ENCODE results near the gene RFTN1. TPM values are rescaled to one million over a fixed set of nuclear protein-coding genes. Genes with fewer than 3 reads are reported as not detected.

Gene RFTN1
- polyA plus RNA-seq, 3 donors: 17.4 to 28.0 (median 27.2) TPM

DNA sequence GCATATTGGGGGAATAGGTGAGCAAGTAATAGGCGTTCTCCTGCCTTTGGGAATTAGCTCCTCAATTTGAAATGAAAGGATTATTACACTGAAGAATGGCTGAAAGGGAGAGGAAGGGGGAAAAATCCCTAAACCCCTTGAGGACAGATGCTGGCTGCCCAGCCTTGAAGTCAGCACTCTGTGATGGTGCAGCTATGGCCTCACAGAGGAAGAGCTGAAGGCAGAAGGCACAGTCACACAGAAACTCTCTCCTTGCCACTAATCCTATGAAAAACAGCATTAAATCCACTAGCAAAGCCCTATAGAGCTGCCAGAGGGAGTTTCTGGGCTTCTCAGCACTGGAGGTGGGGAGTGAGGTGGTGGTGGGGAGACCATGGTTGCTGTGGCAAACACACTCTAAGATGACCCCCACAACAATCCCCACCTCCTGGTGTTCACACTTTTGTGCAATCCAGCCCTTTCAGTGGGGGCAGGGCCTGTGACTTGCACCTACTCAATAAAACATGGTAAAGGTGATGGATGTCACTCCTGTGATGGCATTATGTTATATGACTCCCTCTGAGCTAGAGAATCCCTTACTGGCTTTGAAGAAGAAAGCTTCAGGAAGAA is 101.2 kb downstream of the RFTN1 start:
- peaks cover 22% of the 10 kb centered on the region for H4K20me1 ChIP-seq (ENCODE audit: insufficient read depth, low read length)
- no peak overlapping the region for H3K4me3 ChIP-seq (replicated peaks in 1 of 3; ENCODE audit: low read depth in 2 of 3, low read length in 3 of 3)
- H3K27ac ChIP-seq (ENCODE audit: low read depth in 1 of 2, low read length in 2 of 2): no peak overlapping the region
- no peak overlapping the region for H2AFZ ChIP-seq (ENCODE audit: insufficient read depth, low read depth, low read length, poor library complexity, severe bottlenecking)
- DNase-seq: no peak
- no peaks in the 10 kb centered on the region for H3K79me2 ChIP-seq (ENCODE audit: insufficient read depth, low read length)
- Mint-ChIP-seq H3K27ac (peak overlapping the region in 2 of 7 donors; percentile 27 to 42), H3K36me3 (peaks cover 23 to 26% of the 10 kb centered on the region in 2 donors), H3K9me3 (no peaks in the 10 kb centered on the region), H3K4me1 (peaks cover 17% of the 10 kb centered on the region), H3K27me3 (ENCODE audit: low read depth in 3 of 3) (peaks cover 0 to 3% (median 1%) of the 10 kb centered on the region in 3 donors), H3K4me3 (no peak overlapping the region)
- no peaks in the 10 kb centered on the region for H3K4me1 ChIP-seq (ENCODE audit: control insufficient read depth in 1 of 2, insufficient read depth in 2 of 2, low read length in 2 of 2)
- no peaks in the 10 kb centered on the region for H3K9me3 ChIP-seq (replicated peaks in 1 of 2; ENCODE audit: control insufficient read depth in 1 of 2, insufficient read depth in 1 of 2, low read length in 2 of 2)
- TF ChIP-seq, protein P1, sequence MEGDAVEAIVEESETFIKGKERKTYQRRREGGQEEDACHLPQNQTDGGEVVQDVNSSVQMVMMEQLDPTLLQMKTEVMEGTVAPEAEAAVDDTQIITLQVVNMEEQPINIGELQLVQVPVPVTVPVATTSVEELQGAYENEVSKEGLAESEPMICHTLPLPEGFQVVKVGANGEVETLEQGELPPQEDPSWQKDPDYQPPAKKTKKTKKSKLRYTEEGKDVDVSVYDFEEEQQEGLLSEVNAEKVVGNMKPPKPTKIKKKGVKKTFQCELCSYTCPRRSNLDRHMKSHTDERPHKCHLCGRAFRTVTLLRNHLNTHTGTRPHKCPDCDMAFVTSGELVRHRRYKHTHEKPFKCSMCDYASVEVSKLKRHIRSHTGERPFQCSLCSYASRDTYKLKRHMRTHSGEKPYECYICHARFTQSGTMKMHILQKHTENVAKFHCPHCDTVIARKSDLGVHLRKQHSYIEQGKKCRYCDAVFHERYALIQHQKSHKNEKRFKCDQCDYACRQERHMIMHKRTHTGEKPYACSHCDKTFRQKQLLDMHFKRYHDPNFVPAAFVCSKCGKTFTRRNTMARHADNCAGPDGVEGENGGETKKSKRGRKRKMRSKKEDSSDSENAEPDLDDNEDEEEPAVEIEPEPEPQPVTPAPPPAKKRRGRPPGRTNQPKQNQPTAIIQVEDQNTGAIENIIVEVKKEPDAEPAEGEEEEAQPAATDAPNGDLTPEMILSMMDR (IDR thresholded peaks at IDR 0.05): no peak
- intact Hi-C loops (cut with micrococcal nuclease): no loop called here
- peaks cover 7 to 21% of the 10 kb centered on the region in 2 donors for H3K36me3 ChIP-seq (replicated peaks in 1 of 2; ENCODE audit: control insufficient read depth in 1 of 2, insufficient read depth in 2 of 2, low read length in 2 of 2)
- H3K27me3 ChIP-seq (ENCODE audit: control insufficient read depth in 2 of 2, insufficient read depth in 2 of 2, low read length in 2 of 2): no peaks in the 10 kb centered on the region
- no CpG with 5 or more reads among the region's 1 CpG for WGBS (ENCODE audit: insufficient coverage)
- H3K4me2 ChIP-seq (replicated peaks; ENCODE audit: extremely low read depth, low read length, poor library complexity, severe bottlenecking): no peak overlapping the region
- H3K9ac ChIP-seq (ENCODE audit: insufficient read depth, low read length, poor library complexity, severe bottlenecking): no peak overlapping the region

DNA sequence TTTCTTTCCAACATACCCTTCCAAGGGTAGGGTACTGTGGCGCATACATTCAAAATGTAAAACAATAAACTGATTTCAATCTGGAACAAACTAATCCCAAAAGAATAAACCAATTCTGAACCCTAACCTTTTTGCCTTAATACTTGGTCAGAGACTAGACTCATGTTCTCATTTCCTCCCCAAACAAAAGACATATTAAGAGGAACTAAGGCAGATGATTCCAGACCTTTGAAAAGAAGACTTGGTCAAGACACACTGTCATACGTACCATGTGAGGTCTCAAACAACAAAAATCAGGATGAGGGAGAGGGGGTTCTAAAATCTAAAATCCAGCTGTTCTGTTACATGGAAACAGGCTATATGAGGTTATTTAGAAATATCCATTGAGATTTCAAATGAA is 102.1 kb downstream of the RFTN1 start:
- Histone ChIP-seq H3K27ac (ENCODE audit: low read depth in 1 of 2, low read length in 2 of 2) (no peak overlapping the region), H3K4me1 (ENCODE audit: control insufficient read depth in 1 of 2, insufficient read depth in 2 of 2, low read length in 2 of 2) (no peaks in the 10 kb centered on the region), H3K4me2 (replicated peaks; ENCODE audit: extremely low read depth, low read length, poor library complexity, severe bottlenecking) (no peak overlapping the region), H3K36me3 (replicated peaks in 1 of 2; ENCODE audit: control insufficient read depth in 1 of 2, insufficient read depth in 2 of 2, low read length in 2 of 2) (peaks cover 7 to 26% of the 10 kb centered on the region in 2 donors), H2AFZ (ENCODE audit: insufficient read depth, low read depth, low read length, poor library complexity, severe bottlenecking) (no peak overlapping the region), H3K9me3 (replicated peaks in 1 of 2; ENCODE audit: control insufficient read depth in 1 of 2, insufficient read depth in 1 of 2, low read length in 2 of 2) (no peaks in the 10 kb centered on the region), H4K20me1 (ENCODE audit: insufficient read depth, low read length) (peaks cover 14% of the 10 kb centered on the region), H3K79me2 (ENCODE audit: insufficient read depth, low read length) (no peaks in the 10 kb centered on the region), H3K9ac (ENCODE audit: insufficient read depth, low read length, poor library complexity, severe bottlenecking) (no peak overlapping the region), H3K4me3 (replicated peaks in 1 of 3; ENCODE audit: low read depth in 2 of 3, low read length in 3 of 3) (no peak overlapping the region), H3K27me3 (ENCODE audit: control insufficient read depth in 2 of 2, insufficient read depth in 2 of 2, low read length in 2 of 2) (no peaks in the 10 kb centered on the region)
- peaks cover 0 to 3% (median 1%) of the 10 kb centered on the region in 3 donors for H3K27me3 Mint-ChIP-seq (ENCODE audit: low read depth in 3 of 3)
- H3K9me3 Mint-ChIP-seq: no peaks in the 10 kb centered on the region
- DNase-seq: peak in 1 of 3 donors; percentile 3
- intact Hi-C loops (cut with micrococcal nuclease): no loop called here
- H3K4me3 Mint-ChIP-seq: no peak overlapping the region
- TF ChIP-seq, protein P1 (IDR thresholded peaks at IDR 0.05): no peak
- WGBS (ENCODE audit: insufficient coverage): 67% methylated on average over 2 of the region's 2 CpGs
- H3K36me3 Mint-ChIP-seq: peaks cover 24 to 25% of the 10 kb centered on the region in 2 donors
- H3K27ac Mint-ChIP-seq: peak overlapping the region in 1 of 7 donors; percentile 38
- peaks cover 17% of the 10 kb centered on the region for H3K4me1 Mint-ChIP-seq
